Measurements from ENCODE around the gene TMEM117.

Gene TMEM117

DNA sequence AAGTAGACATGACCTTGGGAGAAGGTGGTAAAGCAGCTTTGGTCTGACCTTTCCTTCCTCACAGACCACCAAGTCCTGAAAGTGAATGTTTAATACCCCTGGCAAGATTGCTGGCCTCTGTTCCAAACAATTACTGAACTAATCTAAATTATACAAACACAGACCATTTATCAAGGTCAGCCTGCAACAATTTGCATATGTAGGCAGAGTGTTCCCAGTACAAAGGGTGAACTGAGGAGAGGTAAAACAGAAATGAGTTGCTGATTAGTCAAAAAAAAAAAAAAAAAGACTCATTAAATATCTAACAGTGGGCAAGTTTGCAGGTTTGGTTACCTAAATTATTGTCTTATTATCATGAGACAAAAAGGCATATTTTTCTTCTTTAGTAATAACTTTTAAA lies 506.5 kb downstream of the TMEM117 start:
- Histone ChIP-seq H3K36me3 (ENCODE audit: control insufficient read depth in 2 of 2, insufficient read depth in 1 of 2, low read length in 2 of 2) (no peaks in the 10 kb centered on the region), H3K27ac (ENCODE audit: extremely low read depth, low read depth, low read length) (no peak overlapping the region), H3K4me3 (ENCODE audit: low read depth, low read length) (no peak overlapping the region), H3K9me3 (ENCODE audit: control insufficient read depth, insufficient read depth, low read depth, low read length) (no peaks in the 10 kb centered on the region), H3K4me1 (ENCODE audit: control insufficient read depth, insufficient read depth, low read length) (no peaks in the 10 kb centered on the region)
- TF ChIP-seq ZNF596 (tag by site-specific recombination; IDR thresholded peaks at IDR 0.05) (no peak), ZNF239 (tag by site-specific recombination; IDR thresholded peaks at IDR 0.05) (no peak), ZNF544 (tag by site-specific recombination; IDR thresholded peaks at IDR 0.05) (no peak), ZNF660 (tag by site-specific recombination; IDR thresholded peaks at IDR 0.05) (no peak), FEZF1 (tag by site-specific recombination; IDR thresholded peaks at IDR 0.05) (no peak), ZNF621 (tag by site-specific recombination; IDR thresholded peaks at IDR 0.05) (no peak), KLF1 (tag by site-specific recombination; IDR thresholded peaks at IDR 0.05) (no peak), ZNF473 (tag by site-specific recombination; IDR thresholded peaks at IDR 0.05) (no peak), ZNF184 (tag by site-specific recombination; IDR thresholded peaks at IDR 0.05) (no peak)
- TF ChIP-seq, protein P1, sequence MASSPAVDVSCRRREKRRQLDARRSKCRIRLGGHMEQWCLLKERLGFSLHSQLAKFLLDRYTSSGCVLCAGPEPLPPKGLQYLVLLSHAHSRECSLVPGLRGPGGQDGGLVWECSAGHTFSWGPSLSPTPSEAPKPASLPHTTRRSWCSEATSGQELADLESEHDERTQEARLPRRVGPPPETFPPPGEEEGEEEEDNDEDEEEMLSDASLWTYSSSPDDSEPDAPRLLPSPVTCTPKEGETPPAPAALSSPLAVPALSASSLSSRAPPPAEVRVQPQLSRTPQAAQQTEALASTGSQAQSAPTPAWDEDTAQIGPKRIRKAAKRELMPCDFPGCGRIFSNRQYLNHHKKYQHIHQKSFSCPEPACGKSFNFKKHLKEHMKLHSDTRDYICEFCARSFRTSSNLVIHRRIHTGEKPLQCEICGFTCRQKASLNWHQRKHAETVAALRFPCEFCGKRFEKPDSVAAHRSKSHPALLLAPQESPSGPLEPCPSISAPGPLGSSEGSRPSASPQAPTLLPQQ (tag by site-specific recombination; IDR thresholded peaks at IDR 0.05): no peak
- ChIA-PET CTCF (interaction anchor here (0.7 kb wide), 1 partner anchor 516 kb away, joined by 3 read pairs; no protein-coding TSS in a partner anchor), POLR2A (no interaction called here)

DNA sequence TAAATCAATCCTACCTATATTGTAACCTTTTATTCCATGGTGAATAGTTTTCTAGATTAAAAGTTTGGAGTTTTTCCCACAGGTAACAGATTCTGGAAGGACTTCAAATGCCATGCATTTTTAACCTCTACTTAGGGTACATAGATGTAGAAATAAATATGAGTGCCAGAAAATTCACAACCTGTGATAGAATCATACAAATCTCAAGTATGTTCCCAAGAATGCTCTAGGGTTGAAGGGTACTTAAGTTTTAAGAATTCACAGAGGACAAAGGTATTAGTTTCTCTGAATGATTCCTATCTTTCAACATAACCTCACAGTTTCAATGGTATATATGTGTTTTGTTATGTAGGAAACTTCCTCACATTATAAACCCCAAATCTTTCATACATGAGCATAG lies 511.3 kb downstream of the TMEM117 start:
- TF ChIP-seq, protein P2, sequence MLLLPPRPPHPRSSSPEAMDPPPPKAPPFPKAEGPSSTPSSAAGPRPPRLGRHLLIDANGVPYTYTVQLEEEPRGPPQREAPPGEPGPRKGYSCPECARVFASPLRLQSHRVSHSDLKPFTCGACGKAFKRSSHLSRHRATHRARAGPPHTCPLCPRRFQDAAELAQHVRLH (tag by site-specific recombination; IDR thresholded peaks at IDR 0.05): no peak
- TF ChIP-seq ZNF670 (tag by site-specific recombination; IDR thresholded peaks at IDR 0.05; ENCODE audit: low read depth) (no peak), ZNF776 (tag by site-specific recombination; IDR thresholded peaks at IDR 0.05; ENCODE audit: borderline replicate concordance) (no peak), ZNF335 (tag by site-specific recombination; conservative IDR thresholded peaks at IDR 0.05) (no peak), ZNF510 (tag by site-specific recombination; IDR thresholded peaks at IDR 0.05; ENCODE audit: insufficient replicate concordance) (no peak), ZNF596 (tag by site-specific recombination; IDR thresholded peaks at IDR 0.05) (no peak), ZNF366 (tag by site-specific recombination; conservative IDR thresholded peaks at IDR 0.05) (no peak), ZSCAN23 (tag by site-specific recombination; IDR thresholded peaks at IDR 0.05) (no peak), ZFP3 (tag by site-specific recombination; IDR thresholded peaks at IDR 0.05; ENCODE audit: low read depth) (no peak), SP3 (tag by site-specific recombination; IDR thresholded peaks at IDR 0.05) (no peak), ZNF837 (tag by site-specific recombination; IDR thresholded peaks at IDR 0.05) (no peak), HOXA7 (CRISPR knock-in tag; IDR thresholded peaks at IDR 0.05; ENCODE audit: borderline replicate concordance) (no peak), ZNF423 (tag by site-specific recombination; IDR thresholded peaks at IDR 0.05) (no peak), ZNF626 (tag by site-specific recombination; IDR thresholded peaks at IDR 0.05) (no peak)
- TF ChIP-seq, protein P3, sequence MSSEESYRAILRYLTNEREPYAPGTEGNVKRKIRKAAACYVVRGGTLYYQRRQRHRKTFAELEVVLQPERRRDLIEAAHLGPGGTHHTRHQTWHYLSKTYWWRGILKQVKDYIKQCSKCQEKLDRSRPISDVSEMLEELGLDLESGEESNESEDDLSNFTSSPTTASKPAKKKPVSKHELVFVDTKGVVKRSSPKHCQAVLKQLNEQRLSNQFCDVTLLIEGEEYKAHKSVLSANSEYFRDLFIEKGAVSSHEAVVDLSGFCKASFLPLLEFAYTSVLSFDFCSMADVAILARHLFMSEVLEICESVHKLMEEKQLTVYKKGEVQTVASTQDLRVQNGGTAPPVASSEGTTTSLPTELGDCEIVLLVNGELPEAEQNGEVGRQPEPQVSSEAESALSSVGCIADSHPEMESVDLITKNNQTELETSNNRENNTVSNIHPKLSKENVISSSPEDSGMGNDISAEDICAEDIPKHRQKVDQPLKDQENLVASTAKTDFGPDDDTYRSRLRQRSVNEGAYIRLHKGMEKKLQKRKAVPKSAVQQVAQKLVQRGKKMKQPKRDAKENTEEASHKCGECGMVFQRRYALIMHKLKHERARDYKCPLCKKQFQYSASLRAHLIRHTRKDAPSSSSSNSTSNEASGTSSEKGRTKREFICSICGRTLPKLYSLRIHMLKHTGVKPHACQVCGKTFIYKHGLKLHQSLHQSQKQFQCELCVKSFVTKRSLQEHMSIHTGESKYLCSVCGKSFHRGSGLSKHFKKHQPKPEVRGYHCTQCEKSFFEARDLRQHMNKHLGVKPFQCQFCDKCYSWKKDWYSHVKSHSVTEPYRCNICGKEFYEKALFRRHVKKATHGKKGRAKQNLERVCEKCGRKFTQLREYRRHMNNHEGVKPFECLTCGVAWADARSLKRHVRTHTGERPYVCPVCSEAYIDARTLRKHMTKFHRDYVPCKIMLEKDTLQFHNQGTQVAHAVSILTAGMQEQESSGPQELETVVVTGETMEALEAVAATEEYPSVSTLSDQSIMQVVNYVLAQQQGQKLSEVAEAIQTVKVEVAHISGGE (tag by site-specific recombination; conservative IDR thresholded peaks at IDR 0.05; ENCODE audit: low read depth): no peak
- H3K36me3 ChIP-seq (ENCODE audit: control insufficient read depth in 2 of 2, insufficient read depth in 1 of 2, low read length in 2 of 2): no peaks in the 10 kb centered on the region
- no peak overlapping the region for H3K27ac ChIP-seq (ENCODE audit: extremely low read depth, low read depth, low read length)
- POLR2A ChIA-PET: no interaction called here
- H3K4me1 ChIP-seq (ENCODE audit: control insufficient read depth, insufficient read depth, low read length): no peaks in the 10 kb centered on the region
- CTCF ChIA-PET: no interaction called here
- H3K9me3 ChIP-seq (ENCODE audit: control insufficient read depth, insufficient read depth, low read depth, low read length): no peaks in the 10 kb centered on the region
- H3K4me3 ChIP-seq (ENCODE audit: low read depth, low read length): no peak overlapping the region
